Measurements from ENCODE around the gene AGAP5. TPM values are rescaled to one million over a fixed set of nuclear protein-coding genes. Genes with fewer than 3 reads are reported as not detected.

AGAP5 gene
- total and polyA plus RNA-seq, 10 of the 15 experiments (the other 5 are each of a cell fraction or from before 2014, with no cell fraction given) = 0.68 to 8.5 (median 6.7) TPM; not detected in 1

DNA sequence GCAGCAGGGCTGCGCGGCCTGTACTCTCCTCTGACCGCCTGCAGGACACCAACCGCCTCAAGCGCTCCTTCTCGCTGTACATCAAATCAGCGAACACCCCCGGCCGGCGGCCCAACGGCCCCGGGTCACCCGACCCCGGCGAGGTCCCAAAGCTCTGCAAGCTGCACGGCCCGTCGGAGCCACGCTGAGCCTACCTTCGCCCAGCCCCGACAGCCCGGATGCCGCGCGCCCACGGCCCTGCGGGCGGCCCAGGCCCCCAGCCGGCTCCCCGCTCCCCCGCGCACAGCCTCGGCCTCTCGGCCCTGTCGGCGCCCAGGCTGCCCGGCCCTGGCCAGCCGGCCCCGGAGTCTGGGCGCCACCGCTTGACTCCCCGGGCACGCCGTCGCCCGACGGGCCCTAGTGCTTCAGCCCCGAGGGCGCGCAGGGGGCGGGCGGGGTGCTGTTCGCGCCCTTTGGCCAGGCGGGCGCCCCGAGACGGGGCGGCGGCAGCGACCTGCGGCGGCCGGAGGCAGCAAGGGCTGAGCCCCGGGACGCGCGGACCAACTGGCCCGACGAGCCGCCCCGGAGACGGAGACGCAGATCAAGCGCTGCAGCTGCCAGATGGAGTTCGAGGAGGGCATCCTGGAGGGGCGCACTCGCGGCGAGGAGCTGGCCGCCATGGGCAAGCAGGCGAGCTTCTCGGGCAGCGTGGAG lies 35.2 kb upstream of the AGAP5 start:
- Histone ChIP-seq H2AFZ (ENCODE audit: control insufficient read depth, low read depth, low read length) (no peak overlapping the region), H3K79me2 (ENCODE audit: control insufficient read depth, insufficient read depth, low read length) (peaks cover 24% of the 10 kb centered on the region), H3K36me3 (ENCODE audit: control insufficient read depth in 2 of 2, insufficient read depth in 2 of 2, low read length in 1 of 2) (no peaks in the 10 kb centered on the region; a peak in 1 of 4 replicates), H3K4me3 (no peak overlapping the region), H4K20me1 (ENCODE audit: control insufficient read depth, insufficient read depth) (no peaks in the 10 kb centered on the region), H3K9me3 (replicated peaks; ENCODE audit: control insufficient read depth, insufficient read depth, low read length) (no peaks in the 10 kb centered on the region), H3K27ac (ENCODE audit: control insufficient read depth, insufficient read depth) (no peak overlapping the region), H3K27me3 (replicated peaks in 1 of 2; ENCODE audit: control insufficient read depth in 2 of 2, insufficient read depth in 2 of 2, low read length in 1 of 2) (no peaks in the 10 kb centered on the region), H3K4me2 (ENCODE audit: control insufficient read depth, insufficient read depth) (no peak overlapping the region), H3K4me1 (ENCODE audit: control insufficient read depth, insufficient read depth, low read length) (no peaks in the 10 kb centered on the region; the same call in 1 of the 2 replicates), H3K9ac (ENCODE audit: control insufficient read depth, insufficient read depth, low read length) (no peak overlapping the region)
- TF ChIP-seq ZNF592 (IDR thresholded peaks at IDR 0.05) = no peak
- no peak for TF ChIP-seq NFYB (IDR thresholded peaks at IDR 0.05; ENCODE audit: insufficient read depth, low read depth, low read length)
- TF ChIP-seq MYB (IDR thresholded peaks at IDR 0.05; ENCODE audit: borderline replicate concordance, low read depth, low read length) = no peak
- TF ChIP-seq PAX8 (IDR thresholded peaks at IDR 0.05) = no peak
- no peak for TF ChIP-seq ZBTB40 (IDR thresholded peaks at IDR 0.05; ENCODE audit: borderline replicate concordance)
- TF ChIP-seq ZNF217 (IDR thresholded peaks at IDR 0.05) = no peak
- no peak for TF ChIP-seq STAT3 (IDR thresholded peaks at IDR 0.05; ENCODE audit: low read depth, low read length)
- TF ChIP-seq, protein P1, sequence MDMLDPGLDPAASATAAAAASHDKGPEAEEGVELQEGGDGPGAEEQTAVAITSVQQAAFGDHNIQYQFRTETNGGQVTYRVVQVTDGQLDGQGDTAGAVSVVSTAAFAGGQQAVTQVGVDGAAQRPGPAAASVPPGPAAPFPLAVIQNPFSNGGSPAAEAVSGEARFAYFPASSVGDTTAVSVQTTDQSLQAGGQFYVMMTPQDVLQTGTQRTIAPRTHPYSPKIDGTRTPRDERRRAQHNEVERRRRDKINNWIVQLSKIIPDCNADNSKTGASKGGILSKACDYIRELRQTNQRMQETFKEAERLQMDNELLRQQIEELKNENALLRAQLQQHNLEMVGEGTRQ (IDR thresholded peaks at IDR 0.05; ENCODE audit: borderline replicate concordance, low read depth, low read length) = no peak
- TF ChIP-seq ZNF207 (IDR thresholded peaks at IDR 0.05; ENCODE audit: borderline replicate concordance) = no peak
- FAIRE-seq (no peak), ATAC-seq (no peak), DNase-seq (ENCODE audit: low read depth, low spot score) (no peak)
- RAD21 ChIA-PET (ENCODE audit: unreplicated experiment) = interaction anchor here (0.9 kb wide), 1 partner anchor 12 kb away, joined by 3 read pairs; no protein-coding TSS in a partner anchor
- intact Hi-C loops (cut with micrococcal nuclease; ENCODE audit: unreplicated experiment) = no loop called here
- no TSS peak for BruUV-seq (replicated peaks)
- SMC1A ChIA-PET (ENCODE audit: uncharacterized antibody, unreplicated experiment) = interaction anchor here (0.8 kb wide), 1 partner anchor 10 kb away, joined by 4 read pairs; no protein-coding TSS in a partner anchor
- POLR2A ChIA-PET = interaction anchor here (0.9 to 2.4 kb wide), 3 partner anchors 10 to 40 kb away, joined by 3 to 13 read pairs (median 6); partner anchors contain the start of gene SEC24C
- CTCF ChIA-PET = interaction anchor here (0.9 to 1.9 kb wide), 2 partner anchors 10 to 48 kb away, joined by 3 to 5 read pairs; partner anchors contain the start of gene CHCHD1
- WGBS (ENCODE audit: insufficient coverage, insufficient replicate concordance, low lambda C conversion rate, missing lambda C conversion rate) = 96% methylated on average over 14 of the region's 84 CpGs
- in situ Hi-C loops (cut with MboI) = no loop called here
